ENCODE results near the gene MEF2C.

The MEF2C gene

DNA sequence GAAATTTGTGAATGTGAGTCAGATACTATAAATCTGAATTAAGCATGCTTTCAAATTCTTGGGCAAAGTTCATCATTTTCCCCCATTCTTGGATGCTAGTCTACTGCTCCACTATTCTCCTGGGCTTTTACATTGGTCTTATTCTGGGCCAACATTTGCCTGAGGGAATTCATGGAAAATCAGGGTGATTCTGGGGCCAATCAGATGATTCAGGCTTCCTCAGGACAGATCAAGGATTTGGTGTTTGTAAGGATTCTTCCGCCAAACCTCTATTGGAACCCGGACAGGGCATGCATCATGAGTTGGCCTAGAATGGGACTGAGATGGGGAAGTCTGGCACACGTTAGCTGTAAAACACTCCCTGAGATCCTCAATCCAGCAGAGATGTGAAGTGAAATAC is 113.8 kb downstream of the MEF2C start:
- H3K27me3 Mint-ChIP-seq (ENCODE audit: low read depth) = peaks cover 4% of the 10 kb centered on the region
- no peaks in the 10 kb centered on the region for H3K9me3 Mint-ChIP-seq
- no peak overlapping the region for H3K4me3 Mint-ChIP-seq
- H3K27ac Mint-ChIP-seq = no peak overlapping the region
- H3K4me1 Mint-ChIP-seq (ENCODE audit: low read depth) = no peaks in the 10 kb centered on the region
- no peaks in the 10 kb centered on the region for H3K36me3 Mint-ChIP-seq (ENCODE audit: low read depth)

DNA sequence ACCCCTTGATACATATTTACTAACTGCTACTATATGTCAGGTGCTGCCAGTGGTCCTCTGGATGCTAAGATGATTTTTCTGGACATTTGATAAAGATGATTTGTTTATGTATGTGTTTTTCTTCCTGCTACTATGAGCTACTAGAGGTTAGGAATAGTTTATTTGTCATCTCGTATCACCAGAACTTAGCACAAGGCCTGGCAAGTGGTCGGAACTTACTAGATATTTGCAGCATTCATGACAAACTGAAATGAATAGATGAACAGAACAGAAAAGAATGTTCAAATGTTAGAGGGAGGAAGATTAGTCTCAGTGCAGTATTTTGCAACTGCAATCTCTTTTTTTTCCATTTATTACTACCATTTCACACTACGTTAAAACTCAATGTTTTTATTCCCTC is 114.6 kb downstream of the MEF2C start:
- Mint-ChIP-seq H3K4me1 (ENCODE audit: low read depth) (no peaks in the 10 kb centered on the region), H3K27ac (no peak overlapping the region), H3K27me3 (ENCODE audit: low read depth) (peaks cover 4% of the 10 kb centered on the region), H3K36me3 (ENCODE audit: low read depth) (no peaks in the 10 kb centered on the region), H3K9me3 (no peaks in the 10 kb centered on the region), H3K4me3 (no peak overlapping the region)

DNA sequence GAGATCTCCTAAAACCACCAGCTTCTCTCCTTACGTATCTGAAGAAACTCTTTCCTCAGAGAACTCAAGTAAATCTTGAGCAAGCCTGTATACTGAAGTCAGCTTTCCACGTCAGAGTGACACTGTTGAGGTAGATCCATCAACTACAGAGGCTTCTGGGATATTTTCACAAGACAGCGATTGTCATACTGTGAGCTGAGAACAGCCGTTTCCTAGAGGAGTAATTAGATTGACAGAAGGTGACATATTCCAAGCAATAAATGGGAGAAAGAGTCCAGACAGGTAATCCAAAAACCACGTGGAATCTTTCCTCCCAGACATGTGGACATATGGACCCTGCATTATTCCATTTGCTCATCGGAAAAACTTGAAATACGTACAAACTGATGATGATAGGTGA is 117.2 kb downstream of the MEF2C start:
- no peak overlapping the region for H3K4me3 Mint-ChIP-seq
- H3K9me3 Mint-ChIP-seq = no peaks in the 10 kb centered on the region
- no peaks in the 10 kb centered on the region for H3K4me1 Mint-ChIP-seq (ENCODE audit: low read depth)
- H3K36me3 Mint-ChIP-seq (ENCODE audit: low read depth) = no peaks in the 10 kb centered on the region
- H3K27ac Mint-ChIP-seq = no peak overlapping the region
- peaks cover 8% of the 10 kb centered on the region for H3K27me3 Mint-ChIP-seq (ENCODE audit: low read depth)

DNA sequence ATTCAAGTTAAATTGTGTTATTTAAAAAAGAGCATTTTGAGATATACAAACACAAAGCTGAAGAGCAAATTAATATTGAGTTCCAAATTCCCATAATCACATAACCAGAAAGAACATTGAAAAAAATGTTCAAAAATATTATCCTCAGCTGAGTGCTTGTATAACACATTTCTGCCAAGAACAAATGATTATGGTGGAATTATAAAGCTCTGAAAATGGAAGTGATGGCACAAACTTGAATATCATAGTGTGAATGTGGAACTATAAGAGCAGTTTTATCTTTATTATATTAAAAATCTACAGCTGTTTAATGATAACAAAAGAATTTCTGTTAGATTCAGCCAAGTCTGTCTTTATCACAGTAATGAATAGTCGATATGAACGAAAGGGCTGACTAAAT is 117.8 kb downstream of the MEF2C start:
- Mint-ChIP-seq H3K27ac (no peak overlapping the region), H3K36me3 (ENCODE audit: low read depth) (no peaks in the 10 kb centered on the region), H3K27me3 (ENCODE audit: low read depth) (peaks cover 12% of the 10 kb centered on the region), H3K9me3 (no peaks in the 10 kb centered on the region), H3K4me3 (no peak overlapping the region), H3K4me1 (ENCODE audit: low read depth) (no peaks in the 10 kb centered on the region)

DNA sequence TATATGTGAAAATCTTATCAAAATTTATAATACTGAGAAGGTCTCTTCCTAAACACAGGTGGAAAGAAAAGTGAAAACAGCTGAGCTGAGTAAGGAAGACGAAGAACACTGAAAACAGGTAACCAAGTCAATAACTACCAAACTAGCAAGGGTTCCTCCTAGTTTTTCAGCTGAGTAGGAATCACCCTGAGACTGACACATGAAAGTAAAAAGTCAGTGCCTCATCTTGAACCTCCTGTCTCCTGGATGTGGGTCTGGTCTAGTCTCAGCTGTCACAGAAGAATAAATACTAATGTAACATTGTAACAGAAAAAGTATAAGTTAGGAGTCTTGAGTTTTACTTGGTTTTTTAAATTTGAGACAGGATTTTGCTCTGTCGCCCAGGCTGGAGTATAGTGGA is 121.0 kb downstream of the MEF2C start:
- Mint-ChIP-seq H3K27me3 (ENCODE audit: low read depth) (peaks cover 16% of the 10 kb centered on the region), H3K27ac (no peak overlapping the region), H3K9me3 (no peaks in the 10 kb centered on the region), H3K4me1 (ENCODE audit: low read depth) (no peaks in the 10 kb centered on the region), H3K4me3 (no peak overlapping the region), H3K36me3 (ENCODE audit: low read depth) (no peaks in the 10 kb centered on the region)

DNA sequence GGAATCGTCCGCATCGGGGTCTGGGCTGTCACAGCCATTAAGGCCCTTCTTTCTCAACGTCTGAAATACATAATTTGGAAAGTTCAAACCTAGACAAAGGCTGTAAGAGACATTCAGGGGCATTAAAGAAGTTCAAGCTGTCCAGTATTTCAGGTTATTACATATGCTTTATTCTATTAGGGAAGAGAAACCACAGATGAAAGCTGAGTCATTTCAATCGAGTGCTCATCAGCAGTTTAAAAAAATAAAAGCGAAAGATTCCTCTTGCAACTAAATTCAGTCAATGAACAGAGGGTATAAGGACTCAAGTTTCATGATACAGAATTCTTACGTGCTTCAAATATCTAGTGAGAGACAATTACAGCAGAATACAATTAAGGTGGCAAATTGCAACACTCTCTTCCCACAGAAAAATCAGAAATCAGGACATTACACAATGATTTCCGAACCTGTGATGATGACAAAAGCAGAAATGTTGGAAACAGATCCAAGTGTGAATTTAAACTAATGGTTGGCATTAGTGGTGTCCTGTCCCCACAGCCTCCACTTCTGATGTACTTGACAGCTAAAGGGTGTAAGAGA is 121.6 kb downstream of the MEF2C start:
- H3K27me3 Mint-ChIP-seq (ENCODE audit: low read depth) = peaks cover 12% of the 10 kb centered on the region
- no peak overlapping the region for H3K4me3 Mint-ChIP-seq
- no peak overlapping the region for H3K27ac Mint-ChIP-seq
- no peaks in the 10 kb centered on the region for H3K36me3 Mint-ChIP-seq (ENCODE audit: low read depth)
- H3K9me3 Mint-ChIP-seq = no peaks in the 10 kb centered on the region
- no peaks in the 10 kb centered on the region for H3K4me1 Mint-ChIP-seq (ENCODE audit: low read depth)

DNA sequence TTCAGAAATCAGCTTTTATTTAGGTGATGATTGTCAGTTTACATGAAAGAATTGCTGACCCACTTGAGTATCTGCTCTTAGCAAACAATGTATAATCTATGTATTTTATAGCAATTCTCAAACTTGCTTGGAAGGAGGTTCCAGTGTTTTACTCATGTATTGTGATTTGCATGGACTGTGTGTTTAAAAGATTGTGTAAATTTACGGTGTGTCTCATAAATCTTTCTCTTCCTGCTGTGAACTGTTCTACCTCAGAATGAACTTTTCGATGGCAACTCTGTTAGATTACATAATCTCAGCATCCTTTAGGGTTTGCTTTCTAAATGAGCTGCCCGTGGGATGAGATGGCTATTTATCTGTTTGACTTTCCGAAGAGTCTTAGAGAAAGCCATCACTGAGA is 122.5 kb downstream of the MEF2C start:
- Mint-ChIP-seq H3K27me3 (ENCODE audit: low read depth) (peaks cover 12% of the 10 kb centered on the region), H3K4me1 (ENCODE audit: low read depth) (no peaks in the 10 kb centered on the region), H3K4me3 (no peak overlapping the region), H3K9me3 (no peaks in the 10 kb centered on the region), H3K27ac (no peak overlapping the region), H3K36me3 (ENCODE audit: low read depth) (no peaks in the 10 kb centered on the region)

DNA sequence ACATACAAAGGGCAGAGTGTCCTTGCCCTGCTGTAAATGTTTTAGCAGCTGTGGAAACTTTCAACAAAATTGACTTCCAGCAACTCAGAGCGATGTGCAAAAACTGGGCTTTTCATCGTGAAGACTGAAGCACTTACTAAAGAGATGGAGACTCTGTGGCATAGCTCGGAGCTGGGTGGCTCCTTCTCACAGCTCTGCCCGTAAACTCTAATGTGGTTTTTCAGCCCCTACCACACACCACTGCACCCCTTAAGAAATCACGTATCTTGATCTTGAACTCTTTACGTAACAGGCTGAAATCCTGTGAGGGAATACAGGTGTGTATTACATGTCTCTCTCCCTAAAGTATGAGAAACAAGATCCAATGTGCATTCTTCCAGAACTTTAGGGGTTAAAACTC is 124.4 kb downstream of the MEF2C start:
- H3K9me3 Mint-ChIP-seq = no peaks in the 10 kb centered on the region
- no peaks in the 10 kb centered on the region for H3K36me3 Mint-ChIP-seq (ENCODE audit: low read depth)

DNA sequence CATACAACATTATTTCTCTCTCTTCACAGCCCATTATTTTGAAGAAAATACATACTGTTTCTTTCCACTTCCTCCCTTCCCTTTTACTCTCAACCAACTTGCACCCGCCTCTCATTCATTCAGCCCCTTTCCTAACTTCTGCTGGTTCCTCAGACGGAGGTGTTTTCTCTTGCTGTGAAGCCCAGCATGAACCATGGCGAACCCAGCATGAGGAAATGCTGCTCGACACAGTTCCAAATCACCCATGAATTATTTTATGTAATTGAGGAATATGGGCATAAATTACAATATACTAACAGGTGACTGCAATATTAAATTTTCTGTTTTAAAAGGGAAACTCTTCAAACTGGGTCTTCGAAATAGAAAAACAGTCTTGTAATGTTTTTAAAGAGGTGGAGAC is 124.8 kb downstream of the MEF2C start:
- Mint-ChIP-seq H3K27me3 (ENCODE audit: low read depth) (peaks cover 12% of the 10 kb centered on the region), H3K4me1 (ENCODE audit: low read depth) (no peaks in the 10 kb centered on the region), H3K27ac (no peak overlapping the region), H3K4me3 (no peak overlapping the region), H3K36me3 (ENCODE audit: low read depth) (no peaks in the 10 kb centered on the region), H3K9me3 (no peaks in the 10 kb centered on the region)

More for the DNA sequence above, 124.4 kb downstream of the MEF2C start:
- Mint-ChIP-seq H3K4me3 (no peak overlapping the region), H3K27ac (no peak overlapping the region), H3K27me3 (ENCODE audit: low read depth) (peaks cover 12% of the 10 kb centered on the region), H3K4me1 (ENCODE audit: low read depth) (no peaks in the 10 kb centered on the region)

DNA sequence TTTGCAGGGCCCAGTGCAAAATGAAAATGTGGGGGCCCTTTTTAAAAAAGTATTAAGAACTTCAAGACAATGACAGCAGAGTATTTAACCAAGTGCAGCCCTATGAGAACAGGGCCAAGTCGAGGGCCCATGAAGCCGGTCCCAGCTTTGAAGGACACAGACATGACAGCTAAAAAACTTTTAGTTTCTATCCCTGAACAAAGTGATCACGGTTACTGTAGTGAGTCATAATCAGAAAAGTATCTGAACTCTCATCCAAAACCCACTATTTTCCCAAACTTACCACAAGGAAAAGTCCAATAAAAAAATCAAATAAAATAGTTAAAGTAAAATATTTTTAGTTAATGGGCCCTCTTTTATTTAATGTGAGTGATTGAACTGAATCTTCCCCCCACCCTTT is 126.0 kb downstream of the MEF2C start:
- no peaks in the 10 kb centered on the region for H3K36me3 Mint-ChIP-seq (ENCODE audit: low read depth)
- no peak overlapping the region for H3K27ac Mint-ChIP-seq
- no peak overlapping the region for H3K4me3 Mint-ChIP-seq
- peaks cover 14% of the 10 kb centered on the region for H3K27me3 Mint-ChIP-seq (ENCODE audit: low read depth)
- no peaks in the 10 kb centered on the region for H3K4me1 Mint-ChIP-seq (ENCODE audit: low read depth)
- H3K9me3 Mint-ChIP-seq = no peaks in the 10 kb centered on the region

DNA sequence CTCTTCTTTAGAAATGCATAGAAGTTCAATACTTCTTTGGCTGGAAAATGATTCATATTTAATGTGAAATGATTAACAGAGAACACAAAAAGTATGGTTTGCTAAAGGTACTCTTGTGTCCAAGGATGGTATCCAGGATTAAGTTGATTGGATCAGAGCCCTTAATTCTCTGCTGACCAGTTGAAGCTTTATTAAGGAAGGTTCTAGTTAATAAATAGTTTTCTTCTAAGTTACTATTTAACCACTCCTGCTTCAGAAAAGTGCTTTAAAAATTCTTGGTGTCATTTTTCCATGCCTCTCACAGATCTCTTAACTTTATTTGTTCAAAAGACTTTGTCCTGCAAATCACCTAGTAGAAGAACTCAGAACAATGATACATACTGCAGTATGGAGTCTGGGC is 134.3 kb downstream of the MEF2C start:
- no peaks in the 10 kb centered on the region for H3K9me3 Mint-ChIP-seq
- H3K27ac Mint-ChIP-seq = no peak overlapping the region
- peaks cover 4% of the 10 kb centered on the region for H3K4me1 Mint-ChIP-seq (ENCODE audit: low read depth)
- peaks cover 11% of the 10 kb centered on the region for H3K27me3 Mint-ChIP-seq (ENCODE audit: low read depth)
- H3K36me3 Mint-ChIP-seq (ENCODE audit: low read depth) = no peaks in the 10 kb centered on the region
- no peak overlapping the region for H3K4me3 Mint-ChIP-seq

DNA sequence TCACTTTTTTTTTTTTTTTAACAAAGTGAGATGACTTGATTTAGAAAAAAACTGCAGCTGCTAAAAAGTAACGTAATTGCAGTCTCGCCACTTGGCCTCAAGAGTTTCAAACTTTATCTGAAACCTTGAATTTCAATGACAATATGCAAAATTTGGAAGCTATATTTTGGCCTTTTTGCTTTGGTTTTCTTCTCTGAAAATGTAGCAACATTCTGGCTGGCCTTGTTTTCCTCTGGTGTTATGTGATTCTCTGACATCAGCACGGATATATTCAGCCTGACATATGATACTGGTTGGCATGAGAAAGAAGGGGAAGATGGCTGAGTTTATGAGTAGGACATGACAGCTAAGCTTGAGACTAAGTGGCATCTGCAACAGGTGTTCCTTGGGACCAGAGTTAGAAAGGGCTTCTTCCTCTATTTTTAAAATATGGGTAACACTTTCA is 136.5 kb downstream of the MEF2C start:
- Mint-ChIP-seq H3K27ac (no peak overlapping the region), H3K4me3 (no peak overlapping the region), H3K27me3 (ENCODE audit: low read depth) (peaks cover 9% of the 10 kb centered on the region), H3K9me3 (no peaks in the 10 kb centered on the region), H3K36me3 (ENCODE audit: low read depth) (no peaks in the 10 kb centered on the region), H3K4me1 (ENCODE audit: low read depth) (peaks cover 2% of the 10 kb centered on the region)

DNA sequence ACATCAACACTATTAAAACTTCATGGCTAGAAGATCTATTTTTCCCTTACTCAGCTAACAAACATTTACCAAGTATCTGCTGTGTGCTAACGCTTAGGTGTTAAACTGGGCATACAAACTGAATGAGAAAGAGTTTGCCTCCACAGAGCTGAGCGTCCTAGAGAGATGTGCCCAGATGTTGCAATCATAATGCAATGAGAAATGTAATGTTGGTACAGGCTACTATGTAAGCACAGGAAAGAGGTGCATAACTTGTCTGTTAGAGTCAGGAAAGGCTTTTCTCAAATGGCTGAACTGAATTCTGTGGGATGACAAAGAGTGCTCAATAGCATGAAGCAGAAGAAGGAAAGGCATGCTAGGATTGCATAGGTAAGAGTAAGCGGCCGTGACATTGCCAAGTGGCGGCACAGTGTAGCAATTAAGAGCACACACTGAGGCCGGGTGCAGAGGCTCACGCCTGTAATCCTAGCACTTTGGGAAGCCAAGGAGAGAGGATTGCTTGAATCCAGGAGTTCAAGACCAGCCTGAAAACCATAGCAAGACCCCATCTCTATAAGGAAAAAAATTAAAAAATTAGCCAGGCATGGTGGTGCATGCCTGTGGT is 137.8 kb downstream of the MEF2C start:
- Mint-ChIP-seq H3K36me3 (ENCODE audit: low read depth) (no peaks in the 10 kb centered on the region), H3K9me3 (no peaks in the 10 kb centered on the region), H3K27me3 (ENCODE audit: low read depth) (peaks cover 8% of the 10 kb centered on the region), H3K4me1 (ENCODE audit: low read depth) (no peaks in the 10 kb centered on the region), H3K27ac (no peak overlapping the region), H3K4me3 (no peak overlapping the region)

DNA sequence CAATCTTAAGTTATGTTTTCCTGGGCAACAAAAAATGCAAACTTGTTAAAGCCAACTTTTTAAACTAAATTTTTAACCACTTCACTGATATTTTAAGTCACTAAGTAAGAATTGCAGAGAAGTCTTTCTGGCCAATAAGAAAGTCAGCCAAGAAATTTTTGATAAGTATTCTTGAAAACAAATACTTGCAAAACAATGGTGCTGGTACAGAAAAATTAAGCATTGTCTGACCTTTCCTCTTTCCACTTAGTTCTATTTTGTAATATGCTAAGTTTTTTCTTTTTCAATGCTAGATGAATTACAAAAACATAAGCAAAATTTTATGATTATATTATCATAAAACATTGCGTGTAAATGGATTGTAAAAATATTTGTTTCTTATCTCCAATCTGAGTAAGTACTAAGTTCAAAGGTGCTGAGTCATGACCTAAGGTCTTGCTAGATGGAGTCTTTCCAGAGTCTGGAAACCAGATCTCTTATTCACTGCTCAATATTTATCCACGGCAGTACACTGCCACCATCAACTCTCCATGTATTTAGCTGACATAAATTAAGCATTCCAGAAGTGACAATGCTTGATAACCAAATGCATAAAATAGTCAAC is 139.7 kb downstream of the MEF2C start:
- Mint-ChIP-seq H3K4me1 (ENCODE audit: low read depth) (no peaks in the 10 kb centered on the region), H3K27ac (no peak overlapping the region), H3K9me3 (no peaks in the 10 kb centered on the region), H3K27me3 (ENCODE audit: low read depth) (peaks cover 8% of the 10 kb centered on the region), H3K36me3 (ENCODE audit: low read depth) (no peaks in the 10 kb centered on the region), H3K4me3 (no peak overlapping the region)

DNA sequence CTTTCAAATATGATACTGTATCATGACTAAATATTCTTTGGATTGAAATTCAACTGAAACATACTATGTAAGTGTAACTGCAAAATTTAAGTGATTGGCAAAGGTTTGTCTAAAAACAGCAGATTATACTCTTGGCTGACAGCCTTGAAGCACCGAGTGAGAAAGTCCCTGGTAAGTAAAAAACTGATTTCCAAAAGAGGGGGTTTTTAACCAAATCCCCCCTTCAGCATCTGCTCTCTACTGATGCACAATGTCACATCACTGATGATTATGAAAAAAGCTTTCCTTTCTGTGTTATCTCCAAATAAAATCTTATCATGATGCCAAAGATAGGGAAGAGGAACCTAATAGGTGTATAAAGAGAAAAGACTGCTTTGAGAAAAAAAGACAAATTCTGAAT is 141.0 kb downstream of the MEF2C start:
- H3K4me1 Mint-ChIP-seq (ENCODE audit: low read depth) = no peaks in the 10 kb centered on the region
- H3K27me3 Mint-ChIP-seq (ENCODE audit: low read depth) = peaks cover 8% of the 10 kb centered on the region
- H3K4me3 Mint-ChIP-seq = no peak overlapping the region
- no peaks in the 10 kb centered on the region for H3K9me3 Mint-ChIP-seq
- H3K27ac Mint-ChIP-seq = no peak overlapping the region
- H3K36me3 Mint-ChIP-seq (ENCODE audit: low read depth) = no peaks in the 10 kb centered on the region

Data from T-helper 1 cell treated with Interleukin-12 subunit alpha and Interleukin-12 subunit beta and Interleukin-4 antibody, amounts not matched to agents 30 μg/mL and 1 μg/mL, for 36 hours (primary cell).